ENCODE data around the gene OASL.

OASL gene

DNA sequence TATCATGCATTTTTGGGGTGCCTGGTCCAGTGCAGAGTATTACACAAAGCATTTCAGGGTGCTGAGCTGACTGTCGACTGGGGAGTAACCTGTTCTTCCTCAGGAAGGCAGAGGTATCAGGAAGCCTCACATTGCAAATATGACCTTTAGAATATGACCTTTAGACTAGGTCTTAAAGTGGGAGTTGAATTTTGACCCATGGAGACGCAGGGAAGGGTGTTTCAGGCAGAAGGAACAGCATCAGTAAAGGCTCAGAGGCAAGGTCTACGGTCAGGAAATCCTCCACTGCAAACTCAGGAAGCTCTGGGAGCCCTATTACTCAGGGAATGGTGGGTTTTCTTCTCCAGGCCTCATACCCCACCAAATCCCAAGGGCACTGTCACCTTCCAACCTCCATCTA is 49.4 kb downstream of the OASL start:
- no peak for DNase-seq

GRCh38 chr12:120988658-120989057 is 50.4 kb downstream of the OASL start:
- no peak for DNase-seq

DNA sequence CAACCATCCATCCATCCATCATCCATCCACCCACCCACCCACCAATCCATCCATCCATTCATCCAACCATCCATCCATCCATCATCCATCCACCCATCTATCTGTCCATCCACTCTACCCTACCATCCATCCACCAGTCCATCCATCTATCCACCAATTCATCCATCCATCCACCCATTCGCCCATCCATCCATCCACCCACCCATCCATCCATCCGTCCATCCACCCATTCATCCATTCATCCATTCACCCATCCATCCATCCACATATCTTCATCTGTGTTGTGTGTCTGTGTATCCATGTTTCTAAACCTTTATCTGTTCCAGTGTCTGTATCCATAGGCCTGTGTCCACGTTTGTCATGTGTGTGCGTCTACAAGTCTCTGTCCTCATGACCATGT is 50.8 kb downstream of the OASL start:
- DNase-seq, result no peak

DNA sequence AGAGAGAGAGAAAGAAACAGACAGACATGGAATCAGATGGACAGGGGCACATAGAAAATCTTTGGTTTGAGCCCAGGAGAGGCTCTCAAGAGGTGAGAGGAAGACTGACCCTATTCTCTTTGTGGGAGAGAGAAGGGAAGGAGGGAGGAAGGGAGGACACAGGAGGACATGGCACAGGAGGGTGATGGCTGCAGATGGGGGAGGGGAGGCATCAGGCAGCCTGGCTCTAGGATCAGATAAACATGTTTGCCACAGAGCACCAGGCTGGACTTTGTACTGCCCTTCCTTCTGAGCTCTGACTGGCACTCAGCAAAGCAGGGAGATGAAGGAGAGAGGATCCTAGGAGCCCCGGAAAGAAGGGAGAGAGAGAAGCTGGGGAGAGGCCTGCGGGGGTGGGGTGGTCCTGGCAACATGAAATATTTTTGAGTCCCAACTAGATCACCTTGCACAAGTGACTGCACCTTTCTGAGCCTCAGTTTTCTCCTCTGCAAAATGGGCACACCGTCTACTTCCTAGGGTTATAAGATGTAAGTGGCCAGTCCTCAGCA is 54.6 kb downstream of the OASL start:
- DNase-seq, result no peak

DNA sequence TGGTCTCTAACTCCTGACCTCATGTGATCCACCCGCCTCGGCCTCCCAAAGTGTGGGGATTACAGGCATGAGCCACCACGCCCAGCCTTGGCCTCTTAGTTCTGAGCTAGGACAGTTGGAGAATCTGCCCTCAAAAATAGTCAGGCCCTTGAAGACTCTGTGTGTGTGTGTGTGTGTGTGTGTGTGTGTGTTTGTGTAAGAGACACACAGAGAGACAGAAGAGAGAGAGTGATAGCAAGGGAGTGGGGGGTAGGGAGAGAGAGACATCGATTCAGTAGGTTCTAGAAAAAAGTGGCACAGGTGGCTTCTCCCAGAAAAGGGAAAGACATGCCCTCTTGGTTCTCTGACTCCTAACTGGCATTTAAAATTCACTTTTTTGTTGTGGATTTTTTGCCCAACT is 55.3 kb downstream of the OASL start:
- no peak for DNase-seq

DNA sequence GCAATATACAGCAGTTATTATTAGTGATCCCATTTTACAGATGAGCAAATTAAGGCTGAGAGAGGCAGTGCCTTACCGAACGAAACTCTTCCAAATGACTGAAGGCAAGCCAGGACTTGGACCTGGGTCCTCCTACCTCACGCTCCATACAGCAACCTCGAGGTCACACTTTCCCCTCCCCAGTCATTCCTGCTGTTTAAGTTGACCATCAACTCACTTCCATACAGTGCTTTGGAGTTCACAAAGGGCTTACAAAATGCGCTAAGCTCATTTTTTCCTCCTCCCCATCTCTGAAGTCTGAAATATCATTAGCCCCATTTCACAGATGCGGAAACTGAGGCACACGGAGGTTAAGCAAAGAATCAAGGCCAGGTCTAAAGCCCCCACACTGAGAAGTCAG is 56.4 kb downstream of the OASL start:
- no peak for DNase-seq

DNA sequence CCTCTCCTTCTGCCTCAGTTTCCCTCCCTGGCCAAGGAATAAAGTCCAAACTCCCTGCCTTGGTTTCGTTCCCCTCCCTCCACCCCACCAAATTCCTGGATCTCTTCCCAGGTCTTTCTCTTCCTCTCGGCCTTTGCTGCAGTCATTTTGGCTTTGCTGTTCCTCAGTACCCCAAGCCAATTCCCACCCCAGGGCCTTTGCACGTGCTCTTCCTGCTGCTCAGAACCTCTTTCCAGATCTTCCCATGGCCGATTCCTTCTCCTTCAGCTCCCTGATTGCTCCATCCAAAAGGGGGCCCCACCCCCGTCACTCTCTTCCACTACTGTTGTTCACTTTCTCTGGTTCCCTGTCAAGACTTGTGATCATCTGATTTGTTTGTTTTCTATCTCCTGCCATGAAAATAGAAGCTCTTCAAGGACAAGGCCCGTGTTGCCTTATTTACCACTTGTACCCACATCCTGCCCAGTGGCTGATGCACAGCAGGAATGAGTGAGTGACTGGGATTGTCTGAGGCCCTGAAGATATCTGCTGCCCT is 57.6 kb downstream of the OASL start:
- no peak for DNase-seq

DNA sequence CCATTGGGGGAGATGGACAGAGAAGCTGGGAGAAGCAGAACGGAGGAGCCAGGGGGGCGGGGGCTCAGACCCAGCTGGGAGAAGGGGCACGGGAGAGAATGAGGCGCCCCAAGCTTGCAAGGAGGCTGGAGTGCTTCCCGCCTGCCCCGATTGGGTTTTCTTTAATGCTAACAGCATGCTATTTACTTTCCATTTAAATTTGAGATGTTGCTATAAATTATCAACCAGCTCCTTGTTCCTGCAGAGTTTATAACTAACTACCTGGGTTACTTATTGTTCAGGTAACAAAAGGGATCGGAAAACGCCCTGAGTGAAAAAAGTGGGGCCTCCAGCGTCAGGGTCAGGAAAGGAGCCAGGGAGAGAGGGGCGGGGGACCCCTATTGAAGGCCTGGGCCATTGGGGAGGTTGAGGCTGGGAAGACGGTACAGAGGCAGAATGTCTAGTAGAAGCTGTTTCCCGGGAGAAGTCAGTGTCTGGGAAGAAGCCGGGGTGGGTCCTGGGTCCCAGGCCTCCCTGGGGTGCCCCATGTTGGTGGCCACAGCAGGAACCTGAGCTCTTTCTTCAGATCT is 58.2 kb downstream of the OASL start:
- DNase-seq, result no peak

- no peak for DNase-seq
Observed at GRCh38 chr12:120979862-120980696, 59.0 kb downstream of the OASL start.

GRCh38 chr12:120979220-120979861 is 59.7 kb downstream of the OASL start:
- no peak for DNase-seq

GRCh38 chr12:120978296-120979219 is 60.5 kb downstream of the OASL start, which contains the start of gene HNF1A:
Gene HNF1A, plus strand, starts transcription at chr12:120978543. Its CDS starts 226 bp downstream, at chr12:120978769.
- no peak for DNase-seq

DNA sequence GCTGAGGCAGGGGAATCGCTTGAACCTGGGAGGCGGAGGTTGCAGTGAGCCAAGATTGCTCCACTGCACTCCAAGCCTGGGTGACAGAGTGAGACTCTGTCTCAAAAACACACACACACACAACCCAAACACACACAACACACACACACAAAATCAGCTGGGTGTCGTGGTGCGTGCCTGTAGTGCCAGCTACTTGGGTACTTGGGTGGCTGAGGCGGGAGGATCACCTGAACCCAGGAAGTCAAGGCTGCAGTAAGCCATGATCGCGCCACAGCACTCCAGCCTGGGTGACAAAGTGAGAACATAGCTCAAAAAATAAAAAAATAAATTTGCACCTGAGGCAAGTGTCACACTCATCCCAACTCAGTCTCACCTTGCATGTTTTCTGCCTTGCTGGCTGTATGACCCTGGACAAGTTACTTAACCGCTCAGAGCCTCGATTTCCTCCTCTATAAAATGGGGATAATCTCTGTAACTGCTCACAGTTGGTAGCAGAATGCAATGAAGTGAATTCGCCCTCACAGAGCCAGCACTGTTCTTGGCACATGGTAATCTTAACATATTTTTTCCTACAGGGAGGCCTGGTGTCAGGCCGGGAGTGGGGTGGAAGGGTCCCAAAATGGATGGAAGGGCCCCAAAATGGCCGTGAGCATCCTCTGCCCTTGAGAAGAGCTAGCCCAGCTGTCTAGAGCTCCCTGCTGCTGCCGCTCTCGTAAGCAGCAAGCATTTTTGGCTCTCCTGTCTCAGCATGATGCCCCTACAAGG is 61.3 kb downstream of the OASL start:
- DNase-seq, result no peak

DNA sequence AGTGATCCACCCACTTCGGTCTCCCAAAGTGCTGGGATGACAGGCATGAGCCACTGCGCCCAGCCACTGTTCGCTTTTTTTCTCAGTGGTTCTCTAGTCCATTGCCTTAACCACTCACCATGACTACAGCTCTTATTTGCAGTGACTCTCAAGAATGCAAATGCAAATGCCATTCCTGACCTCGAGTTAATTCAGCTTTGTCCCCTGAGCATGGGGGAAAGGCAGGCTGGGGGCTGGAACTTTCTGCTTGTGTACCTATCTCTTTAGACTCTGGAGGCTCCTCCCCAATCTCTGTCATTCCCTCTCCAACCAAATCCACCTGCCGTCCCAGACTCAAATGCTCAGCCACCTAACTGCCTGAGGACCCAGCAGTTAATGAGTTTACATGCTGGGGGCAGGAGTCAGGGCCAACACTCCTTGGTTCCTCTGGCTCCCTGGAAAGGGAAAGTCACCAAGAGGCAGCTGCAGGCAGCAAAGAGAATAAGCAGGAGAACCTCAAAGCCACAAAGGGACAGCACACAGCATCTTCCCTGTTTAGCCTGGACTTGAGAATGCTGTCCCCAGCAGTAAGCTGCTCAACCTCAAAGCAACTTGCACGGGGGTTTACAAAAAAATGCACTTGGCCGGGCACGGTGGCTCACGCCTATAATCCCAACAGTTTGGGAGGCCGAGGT is 66.0 kb downstream of the OASL start:
- no peak for DNase-seq

- DNase-seq, result peak in 2 of 5 donors; percentile 22 to 65
Observed at GRCh38 chr12:120971299-120972180, 67.5 kb downstream of the OASL start.

DNA sequence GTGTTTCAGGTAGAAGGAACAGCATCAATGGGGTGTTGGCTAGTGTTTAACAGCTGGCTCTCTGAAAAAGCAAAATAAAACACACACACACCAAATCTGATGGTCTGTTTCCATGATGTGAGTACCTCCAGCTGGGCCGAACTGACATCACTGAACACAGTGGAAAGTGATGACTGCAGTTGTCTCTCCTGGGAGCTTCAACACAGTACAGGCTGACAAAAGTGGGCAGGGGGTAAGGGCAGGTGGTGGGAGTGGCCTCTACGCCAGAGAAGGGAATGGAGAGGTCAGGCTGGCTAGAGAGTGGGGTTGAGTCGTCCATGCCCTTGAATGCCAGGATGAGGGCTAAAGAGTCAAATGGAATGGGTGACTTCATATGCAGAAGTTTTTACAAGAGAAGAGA is 68.7 kb downstream of the OASL start:
- no peak for DNase-seq
